ENCODE results near the gene NGEF.

The NGEF gene

GRCh38 chr2:232888839-232889529, 124.1 kb downstream of the NGEF start:
- H3K4me3 ChIP-seq (ENCODE audit: insufficient read depth, low read length, poor library complexity, severe bottlenecking) = no peak overlapping the region
- H3K9ac ChIP-seq (ENCODE audit: low read length) = no peak overlapping the region
- TF ChIP-seq CTCF (IDR thresholded peaks at IDR 0.05; ENCODE audit: insufficient read depth, low read length, poor library complexity, severe bottlenecking) = no peak
- TF ChIP-seq EZH2phosphoT487 (conservative IDR thresholded peaks at IDR 0.05; ENCODE audit: low read length) = no peak
- no peak overlapping the region for H3K27ac ChIP-seq (ENCODE audit: low read depth, low read length)
- H3K4me2 ChIP-seq (ENCODE audit: low read depth, low read length, poor library complexity, severe bottlenecking) = no peak overlapping the region
- H4K20me1 ChIP-seq (ENCODE audit: low read depth, low read length) = no peaks in the 10 kb centered on the region
- no peaks in the 10 kb centered on the region for H3F3A ChIP-seq (ENCODE audit: insufficient read depth)
- H3K9me2 ChIP-seq (replicated peaks; ENCODE audit: insufficient read depth, low read length) = no peaks in the 10 kb centered on the region
- no peaks in the 10 kb centered on the region for H3K36me3 ChIP-seq (ENCODE audit: low read length)
- H2AFZ ChIP-seq (ENCODE audit: low read depth, low read length, severe bottlenecking) = no peak overlapping the region
- H3K79me2 ChIP-seq (ENCODE audit: insufficient read depth, low read length) = no peaks in the 10 kb centered on the region
- no peaks in the 10 kb centered on the region for H3K27me3 ChIP-seq (ENCODE audit: low read length)
- H3K9me3 ChIP-seq (ENCODE audit: insufficient read depth, low read length) = no peaks in the 10 kb centered on the region

GRCh38 chr2:232888099-232888836, 124.8 kb downstream of the NGEF start:
- H3K4me2 ChIP-seq (ENCODE audit: low read depth, low read length, poor library complexity, severe bottlenecking) = no peak overlapping the region
- H3K9me3 ChIP-seq (ENCODE audit: insufficient read depth, low read length) = no peaks in the 10 kb centered on the region
- TF ChIP-seq EZH2phosphoT487 (conservative IDR thresholded peaks at IDR 0.05; ENCODE audit: low read length) (no peak), CTCF (IDR thresholded peaks at IDR 0.05; ENCODE audit: insufficient read depth, low read length, poor library complexity, severe bottlenecking) (no peak)
- no peaks in the 10 kb centered on the region for H3F3A ChIP-seq (ENCODE audit: insufficient read depth)
- no peaks in the 10 kb centered on the region for H3K9me2 ChIP-seq (replicated peaks; ENCODE audit: insufficient read depth, low read length)
- no peaks in the 10 kb centered on the region for H3K27me3 ChIP-seq (ENCODE audit: low read length)
- H3K36me3 ChIP-seq (ENCODE audit: low read length) = no peaks in the 10 kb centered on the region
- no peak overlapping the region for H3K27ac ChIP-seq (ENCODE audit: low read depth, low read length)
- H3K9ac ChIP-seq (ENCODE audit: low read length) = no peak overlapping the region
- H2AFZ ChIP-seq (ENCODE audit: low read depth, low read length, severe bottlenecking) = no peak overlapping the region
- no peaks in the 10 kb centered on the region for H4K20me1 ChIP-seq (ENCODE audit: low read depth, low read length)
- no peaks in the 10 kb centered on the region for H3K79me2 ChIP-seq (ENCODE audit: insufficient read depth, low read length)
- no peak overlapping the region for H3K4me3 ChIP-seq (ENCODE audit: insufficient read depth, low read length, poor library complexity, severe bottlenecking)

GRCh38 chr2:232887171-232887850, 125.7 kb downstream of the NGEF start:
- no peak overlapping the region for H3K4me2 ChIP-seq (ENCODE audit: low read depth, low read length, poor library complexity, severe bottlenecking)
- no peaks in the 10 kb centered on the region for H3F3A ChIP-seq (ENCODE audit: insufficient read depth)
- H3K79me2 ChIP-seq (ENCODE audit: insufficient read depth, low read length) = no peaks in the 10 kb centered on the region
- no peak overlapping the region for H3K4me3 ChIP-seq (ENCODE audit: insufficient read depth, low read length, poor library complexity, severe bottlenecking)
- TF ChIP-seq EZH2phosphoT487 (conservative IDR thresholded peaks at IDR 0.05; ENCODE audit: low read length) (no peak), CTCF (IDR thresholded peaks at IDR 0.05; ENCODE audit: insufficient read depth, low read length, poor library complexity, severe bottlenecking) (no peak)
- H3K27ac ChIP-seq (ENCODE audit: low read depth, low read length) = no peak overlapping the region
- H4K20me1 ChIP-seq (ENCODE audit: low read depth, low read length) = no peaks in the 10 kb centered on the region
- H3K9me3 ChIP-seq (ENCODE audit: insufficient read depth, low read length) = no peaks in the 10 kb centered on the region
- H3K36me3 ChIP-seq (ENCODE audit: low read length) = no peaks in the 10 kb centered on the region
- H3K9me2 ChIP-seq (replicated peaks; ENCODE audit: insufficient read depth, low read length) = no peaks in the 10 kb centered on the region
- no peak overlapping the region for H3K9ac ChIP-seq (ENCODE audit: low read length)
- H3K27me3 ChIP-seq (ENCODE audit: low read length) = no peaks in the 10 kb centered on the region
- no peak overlapping the region for H2AFZ ChIP-seq (ENCODE audit: low read depth, low read length, severe bottlenecking)

Data from SU-DHL-6 (cell line).